ENCODE results near the gene TOR1A.

Gene TOR1A

DNA sequence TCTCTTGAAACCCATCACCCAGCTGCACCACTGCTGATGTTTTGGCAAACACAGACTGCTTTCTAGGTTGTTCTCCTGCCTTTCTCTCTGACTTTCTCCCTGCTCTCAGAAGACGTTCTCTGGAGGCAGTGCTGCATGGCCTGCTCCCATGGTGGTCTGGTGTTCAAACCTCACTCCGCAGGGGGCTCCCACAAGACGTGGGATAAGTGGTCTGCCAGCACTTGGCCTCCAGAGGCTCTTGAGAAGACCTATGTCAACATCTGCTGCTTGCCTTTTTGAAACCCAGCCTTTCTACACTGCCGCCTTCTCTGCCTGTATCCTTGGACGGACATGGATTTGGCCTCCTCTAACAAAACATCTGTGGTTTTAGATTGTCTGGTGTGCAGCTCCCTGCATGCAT, 27.9 kb upstream of the TOR1A start:
- no peak for DNase-seq

DNA sequence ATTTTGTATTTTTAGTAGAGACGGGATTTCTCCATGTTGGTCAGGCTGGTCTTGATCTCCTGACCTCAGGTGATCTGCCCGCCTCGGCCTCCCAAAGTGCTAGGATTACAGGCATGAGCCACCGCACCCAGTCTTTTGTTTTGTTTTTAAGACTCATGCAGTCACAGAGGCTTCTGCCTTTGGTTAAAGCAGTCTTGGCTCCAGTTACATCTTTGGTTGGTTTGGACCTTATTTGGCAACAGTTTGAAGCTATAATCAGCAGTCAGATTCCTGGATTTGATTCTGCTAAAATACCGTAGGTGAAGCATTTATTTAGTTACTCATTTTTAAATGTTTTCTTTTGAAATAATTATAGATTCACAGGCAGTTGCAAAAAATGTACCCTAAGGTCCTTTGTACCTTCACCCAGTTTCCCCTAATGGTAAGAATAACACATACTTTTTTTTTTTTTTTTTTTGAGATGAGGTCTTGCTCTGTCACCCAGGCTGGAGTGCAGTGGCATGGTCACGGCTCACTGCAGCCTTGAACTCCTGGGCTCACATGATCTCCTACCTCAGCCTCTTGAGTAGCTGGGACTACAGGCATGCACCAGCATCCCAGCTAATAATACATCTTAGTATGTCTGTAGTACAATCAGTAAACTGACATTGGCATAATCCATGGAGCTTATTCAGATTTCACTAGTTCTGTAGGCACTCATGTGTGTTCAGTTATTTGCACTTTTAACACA, 27.1 kb upstream of the TOR1A start:
- no peak for DNase-seq

DNA sequence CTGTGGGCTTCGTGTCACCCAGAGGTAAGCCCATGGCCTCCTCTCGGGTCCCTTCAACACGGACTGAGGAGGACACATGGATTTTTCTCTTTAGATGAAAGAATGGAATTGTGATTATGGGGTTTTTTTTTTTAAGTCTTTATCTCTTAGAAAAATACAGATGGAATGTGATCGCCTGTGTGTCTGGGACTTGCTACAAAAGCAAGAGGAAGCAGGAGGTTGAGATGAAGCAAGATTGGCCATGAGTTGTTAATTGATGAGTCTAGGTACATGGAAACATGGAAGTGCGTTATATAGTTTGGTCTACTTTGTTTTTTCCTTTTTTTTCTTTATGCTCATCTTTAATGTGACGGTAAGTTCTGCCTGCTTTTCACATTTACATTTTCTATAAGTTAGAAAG, 26.0 kb upstream of the TOR1A start:
- DNase-seq: no peak

DNA sequence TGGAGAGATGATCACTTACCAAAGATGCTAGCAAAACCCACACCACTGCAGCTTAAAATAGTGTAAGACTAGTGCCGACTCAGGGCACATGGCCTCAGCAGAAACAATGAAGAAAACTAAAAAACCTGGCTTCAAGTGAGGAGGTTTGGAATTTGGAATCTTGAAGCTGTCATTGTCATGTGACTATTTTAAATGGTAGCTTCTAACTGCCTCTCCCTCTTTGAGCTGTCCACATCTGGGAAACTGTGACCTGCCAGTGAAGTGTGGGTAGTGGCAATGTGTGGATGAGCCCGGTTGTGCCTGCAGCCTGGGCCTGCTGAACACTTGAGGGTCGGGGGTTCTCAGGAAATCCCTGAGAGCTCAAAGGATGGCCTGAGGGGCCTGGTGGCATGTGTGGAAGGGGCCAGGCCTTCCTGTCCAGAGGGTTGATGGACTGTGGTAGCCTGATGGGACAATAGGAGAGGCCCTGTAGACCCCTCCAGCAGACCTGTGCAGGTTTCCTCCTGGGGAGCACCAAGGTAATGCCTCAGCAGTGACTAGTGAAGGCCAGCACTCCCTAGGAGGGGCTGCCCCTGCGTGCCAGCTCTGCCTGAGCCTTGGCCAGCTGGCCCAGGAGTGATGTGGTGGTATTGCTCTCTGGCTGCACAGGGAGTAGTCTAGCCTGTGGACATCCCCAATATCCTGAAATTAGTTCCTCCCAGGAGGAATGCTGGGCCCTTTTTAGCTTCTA, 24.9 kb upstream of the TOR1A start:
- no peak for DNase-seq

DNA sequence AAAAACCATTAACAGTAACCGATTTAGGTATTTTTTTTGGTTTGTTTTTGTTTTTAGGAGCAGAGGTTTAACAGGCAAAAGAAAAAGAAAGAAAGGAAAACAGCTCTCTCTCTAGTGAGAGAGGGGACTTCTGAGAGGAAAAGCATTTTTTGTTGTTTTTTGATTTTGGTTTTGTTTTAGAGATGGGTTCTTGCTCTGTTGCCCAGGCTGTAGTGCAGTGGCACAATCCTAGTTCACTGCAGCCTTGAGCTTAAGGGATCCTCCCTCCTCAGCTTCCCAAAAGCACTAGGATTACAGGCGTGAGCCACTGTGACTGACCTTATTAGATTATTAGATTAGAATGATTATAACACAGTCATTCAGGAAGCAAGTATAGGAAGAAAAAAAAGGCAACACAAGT, 21.4 kb upstream of the TOR1A start:
- DNase-seq: no peak

DNA sequence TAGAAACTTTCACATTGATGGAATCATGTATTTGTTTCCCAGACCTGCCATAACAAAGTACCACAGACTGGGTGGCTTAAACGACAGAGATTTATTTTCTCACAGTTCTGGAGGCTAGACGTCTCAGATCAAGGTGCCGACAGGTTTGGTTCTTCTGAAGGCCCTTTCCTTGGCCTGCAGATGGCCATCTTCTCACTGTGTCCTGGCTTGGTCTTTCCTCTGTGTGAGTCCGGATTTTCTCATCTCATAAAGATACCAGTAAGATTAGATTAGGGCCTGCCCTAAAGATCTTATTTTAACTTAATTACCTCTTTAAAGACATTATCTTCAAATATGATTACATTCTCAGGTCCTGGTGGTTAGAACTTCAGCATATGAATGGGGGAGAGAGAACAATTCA, 17.1 kb upstream of the TOR1A start:
- DNase-seq: no peak

DNA sequence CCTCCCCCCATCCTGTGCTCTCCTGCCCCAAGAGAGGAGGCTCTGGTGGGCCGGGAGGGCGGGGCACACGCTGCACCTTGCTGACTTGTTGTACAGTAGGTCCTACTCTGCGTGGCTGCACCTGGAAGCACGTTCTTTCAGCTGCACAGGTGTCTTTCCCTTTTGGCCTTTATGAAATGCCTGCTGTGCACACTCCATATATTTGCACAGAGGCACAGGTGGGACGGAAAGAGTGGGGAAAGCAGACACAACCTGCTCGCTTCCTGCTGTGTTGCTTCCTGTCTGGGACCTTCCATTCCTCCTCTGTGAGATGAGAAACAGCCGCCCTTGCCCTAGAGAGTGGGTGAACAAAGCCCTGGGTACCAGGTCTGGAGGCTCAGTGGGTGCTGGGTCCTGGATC, 16.1 kb upstream of the TOR1A start:
- no peak for DNase-seq

DNA sequence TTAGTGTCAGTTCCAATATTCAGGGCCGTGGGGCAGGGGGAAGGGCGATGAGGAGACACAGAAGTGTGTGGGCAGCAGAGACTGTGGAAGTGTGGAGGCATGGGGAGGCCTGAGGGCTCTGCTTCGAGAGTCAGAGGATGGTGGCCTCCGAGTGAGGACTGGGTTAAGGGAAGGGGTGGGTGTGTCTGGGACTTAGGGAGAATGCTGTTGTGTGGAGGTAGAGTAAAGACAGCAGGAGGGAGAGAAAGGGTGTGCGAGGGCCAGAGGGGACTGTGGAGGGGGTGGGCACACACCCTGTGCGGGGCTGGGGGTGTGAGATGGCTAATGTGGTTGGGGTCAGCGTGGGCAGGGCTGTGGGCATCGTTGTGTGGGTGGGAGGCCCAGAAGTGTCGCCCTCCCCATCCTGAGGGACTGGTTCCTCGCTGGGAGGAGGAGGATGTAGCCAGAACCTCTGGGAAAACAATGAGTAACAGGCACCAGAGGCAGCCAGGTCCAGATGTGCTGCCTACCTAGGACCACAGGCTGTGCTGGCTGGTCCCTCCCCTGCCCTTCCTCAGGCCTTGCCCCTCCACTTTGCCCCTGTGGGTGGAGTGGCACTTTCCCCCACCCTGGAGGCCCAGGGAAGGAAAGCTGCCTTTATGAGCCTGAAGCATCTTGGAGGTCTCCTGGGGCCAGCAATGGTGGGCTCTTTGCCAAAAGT, 15.5 kb upstream of the TOR1A start:
- DNase-seq: no peak

DNA sequence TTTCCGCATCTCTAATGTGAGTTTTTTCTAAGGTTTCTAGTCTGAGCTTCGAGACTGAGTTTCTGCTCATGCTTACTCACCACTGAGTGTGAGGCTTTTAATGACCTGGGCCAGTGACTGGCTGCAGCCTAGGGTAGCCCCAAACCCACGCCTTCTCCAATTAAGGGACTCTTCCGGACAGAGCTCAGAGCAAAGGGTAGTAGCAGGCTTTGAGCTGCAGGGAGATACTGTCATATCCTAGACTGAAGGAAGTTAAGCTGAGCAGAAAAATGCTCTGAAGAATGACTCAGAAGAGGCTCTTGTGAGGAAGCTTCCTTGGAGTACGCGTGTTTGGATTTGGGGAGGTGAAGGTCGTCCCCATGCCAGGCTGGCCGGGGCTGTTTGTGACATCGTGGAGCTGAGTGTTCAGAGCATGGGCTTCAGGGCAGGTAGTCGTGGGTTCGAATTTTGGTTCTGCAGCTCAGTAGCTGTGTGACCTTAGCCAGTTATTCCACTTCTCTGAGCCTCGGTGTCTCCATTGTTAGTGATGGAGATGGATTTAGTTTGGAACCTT, 14.8 kb upstream of the TOR1A start:
- DNase-seq: no peak

DNA sequence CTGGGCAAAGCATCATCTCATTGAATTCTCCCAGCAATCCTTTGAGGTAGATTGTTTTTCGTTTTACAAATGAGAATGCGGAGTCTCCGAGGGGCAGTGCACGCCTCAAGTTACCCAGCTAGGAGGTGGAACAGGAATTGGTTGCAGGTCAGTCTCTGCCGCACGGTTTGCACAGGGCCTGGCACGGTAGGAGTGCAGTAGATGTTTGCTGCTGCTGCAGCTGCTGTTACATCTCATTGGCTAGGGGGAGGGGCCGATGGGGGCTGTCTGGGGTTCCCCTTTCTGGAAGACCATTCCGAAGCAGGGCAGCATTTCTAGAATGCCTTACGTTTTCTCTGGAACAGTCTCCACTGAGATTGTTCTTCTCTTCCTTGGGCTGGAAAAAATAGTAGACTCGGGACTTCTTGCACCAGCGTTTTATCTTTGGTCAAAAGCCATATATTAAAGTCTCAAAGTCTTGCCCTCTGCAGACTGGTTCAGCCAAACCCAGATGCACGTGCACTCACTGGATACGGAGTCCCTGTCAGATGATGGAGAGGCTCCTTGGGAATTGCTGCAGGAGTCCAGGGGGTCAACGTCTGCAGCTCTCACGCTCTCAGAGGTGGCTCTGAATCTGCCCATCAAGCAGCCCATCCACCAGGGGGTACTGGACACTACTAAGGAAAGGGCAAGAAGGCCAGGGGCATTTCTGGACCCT, 12.5 kb upstream of the TOR1A start:
- no peak for DNase-seq

DNA sequence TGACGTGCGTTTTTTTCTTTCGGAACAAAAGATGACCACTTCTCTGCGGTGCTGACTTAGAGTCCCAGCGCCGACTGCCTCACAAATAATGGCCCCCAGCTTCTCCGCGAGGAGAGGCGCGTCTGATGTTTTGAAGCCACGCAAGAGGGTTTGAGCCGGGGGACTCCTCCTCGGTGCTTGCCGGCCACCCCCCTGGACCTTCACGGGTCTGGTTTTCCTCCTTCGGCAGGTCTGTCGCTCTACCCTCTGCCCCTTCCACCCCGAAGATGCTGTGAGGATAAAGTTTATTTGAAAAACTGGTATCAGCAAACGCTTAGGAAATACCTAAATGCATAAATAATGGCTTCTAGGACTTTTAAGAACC, 11.9 kb upstream of the TOR1A start:
- DNase-seq: no peak

DNA sequence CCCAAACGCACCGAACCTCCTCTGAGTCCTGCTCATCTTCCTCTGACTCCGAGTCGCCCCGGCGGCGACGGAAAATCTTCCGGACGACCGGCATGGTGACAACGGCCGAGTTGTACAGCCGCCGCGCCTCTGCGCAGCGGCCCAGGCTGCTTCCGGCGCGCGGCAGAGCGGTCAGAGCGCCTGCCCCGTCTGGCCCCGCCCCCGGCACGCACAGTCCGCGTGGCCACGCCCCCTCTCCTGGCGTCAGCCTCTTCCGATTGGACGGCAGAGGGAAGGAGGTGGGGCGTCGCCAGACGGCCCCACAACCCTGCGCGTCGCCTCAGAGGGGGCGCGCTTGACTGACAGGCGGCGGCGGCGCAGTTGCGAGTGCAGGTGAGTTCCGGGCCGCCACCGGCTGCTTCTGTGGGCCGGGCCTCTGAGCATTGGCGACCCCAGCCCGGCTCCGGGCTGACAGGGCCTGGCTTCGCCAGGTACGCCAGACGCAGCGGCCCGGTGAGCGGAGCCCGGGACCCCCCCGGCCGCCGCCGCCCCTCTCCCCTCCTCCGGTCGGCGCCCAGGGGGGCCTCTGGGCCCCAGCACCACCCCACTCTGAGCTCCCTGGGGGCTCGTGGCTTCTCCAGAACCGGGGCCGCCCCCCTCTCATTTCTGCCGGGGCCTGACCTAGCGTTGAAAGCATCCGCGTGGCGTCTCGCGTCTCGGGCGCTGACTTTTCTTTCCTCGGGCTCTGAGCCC, 11.4 kb upstream of the TOR1A start, which contains the start of the genes C9orf78 and USP20:
Gene C9orf78, minus strand, starts transcription at position 148 of the 732 bp plus-strand sequence. Its CDS starts 54 bp downstream, at position 94.
Gene USP20, plus strand, starts transcription at position 331 of the 732 bp plus-strand sequence. CDS start 17,098 bp downstream, outside the sequence.
- peak; percentile 75 for DNase-seq

DNA sequence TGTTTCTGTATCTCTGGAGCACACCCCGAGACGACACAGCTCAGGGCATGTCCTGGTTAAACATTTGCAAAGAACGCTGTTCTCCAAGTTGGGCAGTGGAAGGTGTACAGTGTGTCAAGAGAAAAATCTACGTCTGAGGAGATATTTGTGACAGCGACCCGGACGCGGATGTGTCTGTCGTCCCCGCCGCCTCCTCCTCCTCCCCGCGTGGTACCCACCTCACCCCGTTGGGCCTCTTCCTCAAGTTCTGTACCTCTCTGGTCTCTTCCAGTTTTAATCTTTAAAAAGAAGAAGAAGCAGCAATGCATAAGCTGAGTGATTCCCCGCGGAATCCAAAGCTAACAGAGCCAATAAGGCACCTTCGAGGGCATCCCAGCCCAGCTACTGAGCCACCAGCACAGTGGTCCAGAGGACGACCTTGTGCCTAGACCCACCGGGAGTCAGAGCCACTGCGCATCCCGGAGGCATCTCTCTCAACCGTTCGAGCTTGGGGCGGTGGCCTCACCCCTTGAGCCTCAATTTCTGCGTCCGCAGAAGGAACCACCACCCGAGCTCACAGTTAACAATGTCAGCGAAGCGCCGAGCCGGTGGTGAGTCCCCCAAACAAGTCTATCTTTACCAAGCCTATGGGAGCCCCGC, 10.7 kb upstream of the TOR1A start:
- no peak for DNase-seq

DNA sequence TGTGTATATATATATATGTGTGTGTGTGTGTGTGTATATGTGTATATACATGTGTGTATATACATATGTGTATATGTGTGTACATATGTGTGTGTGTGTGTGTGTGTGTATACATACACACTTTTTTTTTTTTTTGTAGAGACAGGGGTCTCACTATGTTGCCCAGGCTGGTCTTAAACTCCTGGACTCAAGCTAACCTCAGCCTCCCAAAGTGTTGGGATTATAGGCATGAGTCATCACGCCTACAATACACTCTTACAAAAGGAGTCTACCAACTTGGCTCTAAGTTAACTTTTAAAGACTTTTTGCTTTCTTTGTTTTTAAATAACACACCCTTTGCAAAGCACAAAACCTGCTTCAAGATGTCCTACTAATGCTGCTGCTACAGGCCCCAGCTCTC, 9.0 kb upstream of the TOR1A start:
- no peak for DNase-seq

DNA sequence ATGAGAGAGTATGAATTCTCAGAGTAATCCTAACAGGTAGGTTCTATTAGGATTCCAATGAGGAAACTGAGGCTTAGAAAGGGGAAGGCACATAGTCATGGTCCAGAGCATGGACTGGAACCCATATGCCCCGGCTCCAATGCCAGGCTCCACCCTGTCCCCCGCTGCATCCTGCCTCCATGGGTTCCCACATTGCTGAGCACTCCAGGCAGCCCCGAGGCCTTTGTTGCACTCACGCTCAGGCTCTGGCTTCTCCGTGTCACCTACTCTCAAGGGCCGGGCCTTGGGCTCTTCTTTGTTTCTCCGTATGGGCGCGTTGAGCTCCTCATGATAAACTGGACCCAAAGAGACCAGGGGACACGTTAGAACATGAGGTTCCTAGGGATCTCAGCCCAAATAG, 5.0 kb upstream of the TOR1A start:
- DNase-seq: no peak

DNA sequence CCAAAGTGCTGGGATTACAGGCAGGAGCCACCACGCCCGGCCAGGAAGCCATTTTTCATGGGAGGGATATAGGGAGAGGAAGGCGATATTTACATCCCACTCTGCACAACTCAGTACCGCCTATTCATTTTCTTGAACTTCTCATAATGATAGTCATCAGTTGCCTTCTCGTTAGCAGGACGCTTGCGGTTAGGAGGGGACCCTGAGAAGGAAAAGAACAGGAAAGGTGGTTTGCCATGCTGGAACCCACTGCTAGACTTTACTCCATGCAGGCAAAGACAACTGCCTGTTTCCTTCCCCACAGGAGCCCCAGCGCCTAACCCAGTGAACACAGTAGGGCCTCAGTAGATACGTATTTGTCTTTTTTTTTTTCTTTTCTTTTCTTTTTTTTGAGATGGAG, 4.1 kb upstream of the TOR1A start:
- DNase-seq: no peak

DNA sequence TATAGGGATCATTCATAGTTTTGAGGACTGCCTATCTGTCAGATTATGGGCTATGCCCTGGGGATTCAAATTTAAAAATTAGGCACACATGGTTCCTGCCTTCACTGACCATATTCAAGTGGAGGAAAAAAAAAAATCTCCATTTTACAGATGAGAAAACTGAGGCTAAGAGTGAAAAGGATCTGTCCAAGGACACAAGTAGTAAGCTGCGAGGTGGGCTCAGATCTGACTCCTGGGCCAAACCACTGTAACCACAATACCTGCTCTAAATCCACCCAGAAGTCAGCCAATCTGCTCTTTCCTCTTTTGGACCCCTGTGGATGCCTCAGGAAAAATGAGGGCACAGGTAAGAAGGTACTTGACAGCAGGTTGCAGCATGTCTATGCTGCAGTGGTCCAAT, 2.8 kb upstream of the TOR1A start:
- DNase-seq: no peak

DNA sequence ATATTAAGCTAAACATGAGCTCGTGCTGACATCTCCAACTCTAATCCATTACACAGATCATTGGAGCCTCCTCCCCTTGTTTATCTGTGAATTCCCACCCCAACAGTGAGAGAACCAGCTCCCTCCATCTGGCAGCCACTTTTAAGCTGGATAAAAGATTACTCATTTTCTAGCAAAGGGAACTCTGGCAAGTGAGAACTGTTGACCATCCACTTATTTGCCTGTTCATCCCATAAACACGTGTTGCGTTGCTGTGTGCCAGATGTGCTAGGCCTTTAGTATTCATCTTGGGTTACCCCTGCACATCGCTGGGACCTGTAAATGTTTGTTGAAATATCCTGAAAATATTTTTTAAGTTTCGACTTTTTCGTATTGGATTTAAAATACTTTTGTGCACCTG, 2.4 kb upstream of the TOR1A start:
- DNase-seq: no peak

DNA sequence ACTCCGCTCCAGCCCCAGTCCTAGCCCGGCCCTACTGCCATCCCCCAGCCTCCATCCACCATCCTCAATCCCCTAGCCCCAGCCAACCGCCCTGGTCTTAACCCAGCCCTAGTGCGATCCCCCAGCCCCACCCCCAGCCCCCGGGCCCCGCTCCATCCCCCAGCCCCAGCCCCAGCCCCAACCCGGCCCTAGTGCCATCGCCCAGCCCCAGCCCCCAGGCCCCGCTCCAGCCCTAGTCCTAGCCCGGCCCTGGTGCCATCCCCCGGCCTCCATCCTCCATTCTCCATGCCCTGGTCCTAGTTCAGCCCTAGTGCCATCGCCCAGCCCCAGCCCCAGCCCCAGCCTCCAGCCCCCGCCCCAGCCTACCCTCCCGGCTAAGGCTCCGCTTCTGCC, 398 bp downstream of the TOR1A start:
- no peak for DNase-seq

DNA sequence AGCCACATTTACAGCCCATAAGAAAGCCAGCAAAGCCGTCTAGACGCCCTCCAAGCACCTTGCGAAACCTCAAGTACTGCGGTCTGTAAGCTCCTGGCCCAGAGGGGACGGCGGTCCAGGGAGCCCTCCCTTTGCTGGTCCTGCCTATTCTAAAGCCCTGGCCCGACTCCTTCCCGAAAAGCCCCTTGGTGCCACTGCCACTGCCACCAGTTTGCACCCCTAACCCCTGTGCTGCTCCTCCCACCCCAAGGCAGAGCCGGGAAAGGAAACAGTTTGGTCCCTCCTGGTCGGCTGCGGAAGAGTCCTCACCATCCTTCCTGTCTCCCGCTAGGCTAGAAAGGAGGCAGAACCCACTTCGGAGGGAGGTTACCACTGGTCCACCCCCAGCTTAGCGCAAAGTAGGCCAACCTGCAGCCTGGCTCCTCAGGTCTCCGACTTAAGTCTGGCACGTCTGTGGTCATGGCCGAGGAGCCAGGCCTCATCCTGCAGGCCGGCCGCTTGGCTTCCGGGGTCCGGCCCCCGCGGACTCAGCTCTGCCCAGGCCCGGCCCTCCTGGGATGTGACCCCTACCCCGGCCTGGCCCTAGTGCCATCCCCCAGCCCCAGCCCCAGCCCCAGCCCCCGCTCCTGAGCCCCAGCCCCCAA, 916 bp downstream of the TOR1A start:
- no peak for DNase-seq

All from NCI-H1436 treated with DMSO at 0.1 percent for 48 hours (cell line).